Progenitor cell of endocrine pancreas (in vitro differentiated cells): ENCODE results near the gene PLEKHA6. TPM values are rescaled to one million over a fixed set of nuclear protein-coding genes. Genes with fewer than 3 reads are reported as not detected.

Experiments used
- DNase-seq: peaks from one replicate; pipeline ENCODE4 v3.0.0; 2021; ENCODE audit warnings: low spot score; ENCODE audit not compliant: unreplicated experiment
- H3K27ac Mint-ChIP-seq: 2 replicates; pipeline ENCODE4 v1.8.0; 2021; ENCODE audit warnings: mild to moderate bottlenecking, moderate library complexity, mixed read lengths
- H3K27me3 Mint-ChIP-seq: 2 replicates; pipeline ENCODE4 v1.8.0; 2021; ENCODE audit warnings: mixed read lengths
- H3K36me3 Mint-ChIP-seq: 2 replicates; pipeline ENCODE4 v1.8.0; 2022; ENCODE audit warnings: mixed read lengths; ENCODE audit not compliant: insufficient read depth
- H3K4me1 Mint-ChIP-seq: 2 replicates; pipeline ENCODE4 v1.8.0; 2021; ENCODE audit warnings: low read depth, mixed read lengths
- H3K4me3 Mint-ChIP-seq: 2 replicates; pipeline ENCODE4 v1.8.0; 2021; ENCODE audit warnings: low read depth, mild to moderate bottlenecking, moderate library complexity, mixed read lengths
- H3K9me3 Mint-ChIP-seq: 2 replicates; pipeline ENCODE4 v1.8.0; 2021; ENCODE audit warnings: low read depth, mixed read lengths
- total RNA-seq: library from RNA; stranded (reverse); gene quantifications from 2 replicates; pipeline ENCODE4 v1.2.1, GENCODE V29; 2021
- TF ChIP-seq, protein P1 (sequence below): fragments of 200-600 bp; sonication (generic); IDR thresholded peaks from one replicate; pipeline ENCODE4 v1.5.0; 2021; ENCODE audit warnings: antibody characterized with exemption, mild to moderate bottlenecking; ENCODE audit not compliant: unreplicated experiment

PLEKHA6 gene
- total RNA-seq, 1 donor from 2014 or later = 66.9 TPM

DNA sequence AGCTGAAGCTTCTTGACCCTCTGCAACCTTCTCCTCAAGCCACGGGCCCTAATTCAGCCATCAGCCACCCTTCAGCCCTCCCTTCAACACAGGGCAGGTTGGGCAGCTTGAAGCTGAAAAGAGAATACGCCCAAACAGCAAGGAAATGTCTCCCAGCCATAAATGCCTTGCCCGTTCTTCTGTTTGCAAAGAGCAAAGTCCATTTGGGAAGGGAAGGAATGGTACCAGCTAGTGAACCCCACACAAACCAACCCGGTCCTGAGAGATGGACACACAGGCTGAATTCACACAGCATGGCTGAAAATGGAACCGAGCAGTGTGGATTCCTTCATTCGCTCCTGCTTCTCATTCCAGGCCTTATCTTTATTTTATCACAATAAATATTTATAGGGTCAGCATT, 11.5 kb downstream of the PLEKHA6 start:
- no peak overlapping the region for H3K4me3 Mint-ChIP-seq
- H3K27me3 Mint-ChIP-seq = peaks cover 4% of the 10 kb centered on the region
- peak overlapping the region; percentile 31 for H3K27ac Mint-ChIP-seq
- TF ChIP-seq, protein P1, sequence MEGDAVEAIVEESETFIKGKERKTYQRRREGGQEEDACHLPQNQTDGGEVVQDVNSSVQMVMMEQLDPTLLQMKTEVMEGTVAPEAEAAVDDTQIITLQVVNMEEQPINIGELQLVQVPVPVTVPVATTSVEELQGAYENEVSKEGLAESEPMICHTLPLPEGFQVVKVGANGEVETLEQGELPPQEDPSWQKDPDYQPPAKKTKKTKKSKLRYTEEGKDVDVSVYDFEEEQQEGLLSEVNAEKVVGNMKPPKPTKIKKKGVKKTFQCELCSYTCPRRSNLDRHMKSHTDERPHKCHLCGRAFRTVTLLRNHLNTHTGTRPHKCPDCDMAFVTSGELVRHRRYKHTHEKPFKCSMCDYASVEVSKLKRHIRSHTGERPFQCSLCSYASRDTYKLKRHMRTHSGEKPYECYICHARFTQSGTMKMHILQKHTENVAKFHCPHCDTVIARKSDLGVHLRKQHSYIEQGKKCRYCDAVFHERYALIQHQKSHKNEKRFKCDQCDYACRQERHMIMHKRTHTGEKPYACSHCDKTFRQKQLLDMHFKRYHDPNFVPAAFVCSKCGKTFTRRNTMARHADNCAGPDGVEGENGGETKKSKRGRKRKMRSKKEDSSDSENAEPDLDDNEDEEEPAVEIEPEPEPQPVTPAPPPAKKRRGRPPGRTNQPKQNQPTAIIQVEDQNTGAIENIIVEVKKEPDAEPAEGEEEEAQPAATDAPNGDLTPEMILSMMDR = no peak
- peaks cover 16% of the 10 kb centered on the region for H3K4me1 Mint-ChIP-seq
- no peaks in the 10 kb centered on the region for H3K9me3 Mint-ChIP-seq
- no peak for DNase-seq
- no peaks in the 10 kb centered on the region for H3K36me3 Mint-ChIP-seq

DNA sequence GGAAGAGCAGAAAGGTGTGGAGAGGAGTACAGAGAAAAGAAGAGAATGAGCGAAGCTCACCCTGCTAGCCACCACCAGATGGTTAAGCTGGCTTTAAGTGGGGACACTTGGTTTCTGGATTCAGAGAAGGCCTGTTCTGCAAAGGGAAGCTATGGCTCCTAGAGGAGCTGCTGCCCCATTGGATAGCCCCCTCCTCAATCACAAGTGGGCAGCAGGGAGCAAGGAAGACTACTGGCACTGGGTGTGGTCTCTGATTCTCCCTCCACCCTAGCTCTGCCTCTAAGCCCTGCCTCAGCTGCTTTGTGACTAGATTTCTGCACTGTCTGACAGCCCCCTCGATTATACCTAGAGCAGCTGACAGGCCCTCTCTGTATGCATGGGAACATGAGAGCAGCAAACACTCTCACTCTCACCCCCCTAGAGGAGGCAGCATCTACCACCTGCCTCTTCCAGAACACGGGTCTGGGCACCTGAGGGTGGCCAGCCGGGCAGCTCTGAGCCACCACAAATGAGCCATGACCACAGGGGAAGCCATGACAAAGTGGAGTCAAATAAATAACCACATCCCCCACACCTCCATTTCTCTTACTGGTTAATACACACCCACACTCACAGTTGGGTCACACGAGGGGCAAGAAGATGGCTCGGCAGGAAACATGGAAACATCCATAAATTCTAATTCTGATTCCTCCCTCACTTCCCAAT, 13.6 kb downstream of the PLEKHA6 start:
- no peaks in the 10 kb centered on the region for H3K9me3 Mint-ChIP-seq
- TF ChIP-seq, protein P1 = no peak
- peaks cover 4% of the 10 kb centered on the region for H3K27me3 Mint-ChIP-seq
- no peak overlapping the region for H3K4me3 Mint-ChIP-seq
- no peak for DNase-seq
- H3K36me3 Mint-ChIP-seq = no peaks in the 10 kb centered on the region
- H3K4me1 Mint-ChIP-seq = peaks cover 19% of the 10 kb centered on the region
- no peak overlapping the region for H3K27ac Mint-ChIP-seq

DNA sequence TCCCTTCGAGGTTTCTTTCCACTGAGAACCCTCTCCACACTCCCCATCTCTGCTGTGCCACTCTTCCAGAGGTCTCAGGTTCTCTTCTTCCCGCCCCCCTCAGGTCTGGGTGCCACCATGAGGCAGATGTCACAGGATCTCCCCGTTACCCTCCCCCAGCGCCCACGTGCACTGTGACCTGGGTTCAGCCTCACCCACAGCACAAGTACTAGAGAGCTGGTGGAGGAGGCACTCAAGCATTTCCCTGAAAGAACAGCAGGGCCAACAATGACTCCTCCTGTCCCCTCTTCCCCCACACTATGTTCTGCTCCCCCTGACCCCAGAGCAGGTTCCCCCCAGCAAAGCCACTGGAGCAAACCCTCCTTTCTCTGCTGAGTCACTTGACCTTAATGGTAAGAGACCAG, 14.3 kb downstream of the PLEKHA6 start:
- H3K4me1 Mint-ChIP-seq = peaks cover 18% of the 10 kb centered on the region
- TF ChIP-seq, protein P1 = no peak
- H3K4me3 Mint-ChIP-seq = no peak overlapping the region
- no peaks in the 10 kb centered on the region for H3K9me3 Mint-ChIP-seq
- DNase-seq = no peak
- no peak overlapping the region for H3K27ac Mint-ChIP-seq
- H3K36me3 Mint-ChIP-seq = no peaks in the 10 kb centered on the region
- H3K27me3 Mint-ChIP-seq = peaks cover 4% of the 10 kb centered on the region

DNA sequence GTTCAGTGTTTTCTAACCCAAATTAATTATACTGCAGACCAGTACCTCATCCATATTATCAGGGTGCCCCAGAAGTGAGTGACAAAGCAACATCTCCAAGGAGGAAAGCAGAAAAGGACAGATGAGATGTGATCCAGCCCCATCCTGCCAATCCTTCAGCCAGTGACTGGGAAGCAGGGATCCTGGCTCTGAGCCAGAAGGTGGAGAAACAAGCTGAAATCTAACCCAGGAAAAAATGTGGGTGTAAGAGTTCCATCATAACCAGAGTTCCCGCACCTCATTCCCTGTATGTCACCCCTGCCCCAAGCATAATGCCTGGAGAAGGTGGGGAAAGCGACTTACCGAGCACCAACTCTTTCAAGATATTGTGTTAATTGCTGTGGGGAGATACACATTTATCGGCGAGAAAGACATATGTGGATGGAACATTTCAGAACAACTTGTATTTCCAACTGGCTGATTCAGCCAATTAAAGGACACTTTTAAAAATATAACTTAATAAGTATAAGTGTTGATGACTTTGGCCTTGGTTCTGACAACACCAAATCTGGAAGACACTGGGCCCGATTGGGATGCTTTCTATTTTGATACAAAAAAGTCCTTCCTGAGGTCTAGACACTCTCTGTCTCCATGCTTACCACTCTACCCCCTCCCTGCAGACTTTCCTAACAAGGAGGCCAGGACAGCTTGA, 14.9 kb downstream of the PLEKHA6 start:
- no peak for DNase-seq
- H3K4me1 Mint-ChIP-seq = peaks cover 21% of the 10 kb centered on the region
- H3K36me3 Mint-ChIP-seq = no peaks in the 10 kb centered on the region
- H3K27ac Mint-ChIP-seq = no peak overlapping the region
- no peaks in the 10 kb centered on the region for H3K9me3 Mint-ChIP-seq
- TF ChIP-seq, protein P1 = no peak
- no peak overlapping the region for H3K4me3 Mint-ChIP-seq
- H3K27me3 Mint-ChIP-seq = peaks cover 4% of the 10 kb centered on the region

DNA sequence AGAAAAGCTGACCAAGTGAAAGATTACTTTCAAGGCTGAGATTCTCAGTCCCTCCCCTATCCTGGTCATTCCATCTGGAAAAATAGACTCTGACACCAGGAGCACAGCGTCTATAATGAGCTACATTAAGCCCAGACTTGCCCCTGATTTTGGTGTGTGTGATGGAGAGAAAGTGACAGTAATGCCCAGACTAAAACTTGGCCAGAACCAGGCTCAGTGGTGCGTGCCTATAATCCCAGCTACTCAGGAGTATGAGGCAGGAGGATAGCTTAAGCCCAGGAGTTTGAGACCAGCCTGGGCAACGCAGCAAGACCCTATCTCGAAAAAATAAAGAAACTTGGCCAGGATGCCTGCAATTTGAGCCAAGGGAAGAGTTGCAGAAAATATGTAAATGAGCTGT, 15.9 kb downstream of the PLEKHA6 start:
- TF ChIP-seq, protein P1 = no peak
- no peak overlapping the region for H3K27ac Mint-ChIP-seq

More for the DNA sequence above, 15.9 kb downstream of the PLEKHA6 start:
- Mint-ChIP-seq H3K36me3 (no peaks in the 10 kb centered on the region), H3K9me3 (no peaks in the 10 kb centered on the region), H3K4me1 (peaks cover 23% of the 10 kb centered on the region), H3K27me3 (peaks cover 8% of the 10 kb centered on the region), H3K4me3 (no peak overlapping the region)
- DNase-seq = no peak
